GM13976 (cell line): ENCODE measurements around the gene VPREB1.

Experiments
- DNase-seq: peaks from one replicate; pipeline ENCODE4 v3.0.0; 2012; ENCODE audit warnings: low spot score
- CTCF ChIP-seq: IDR thresholded peaks from 2 replicates; pipeline ENCODE4 v1.5.1; 2012; ENCODE audit warnings: borderline replicate concordance, mild to moderate bottlenecking; ENCODE audit not compliant: insufficient read depth; ENCODE audit errors: extremely low read depth, missing control alignments, control extremely low read depth
- in situ Hi-C: fragments of 300-500 bp; cut with MboI; formaldehyde crosslinking; loops from one replicate; pipeline ENCODE4 v1.12.0; 2022; ENCODE audit warnings: low sequenced_read_pairs, mixed read lengths, inconsistent platforms; ENCODE audit not compliant: unreplicated experiment

The VPREB1 gene

GRCh38 chr22:22237521-22237920 is 7.1 kb upstream of the VPREB1 start:
- in situ Hi-C loops: no loop called here
- no peak for TF ChIP-seq CTCF
- no peak for DNase-seq

- in situ Hi-C loops: no loop called here
- no peak for DNase-seq
- no peak for TF ChIP-seq CTCF
These were observed 5.2 kb upstream of the VPREB1 start for GRCh38 chr22:22239311-22239939.

GRCh38 chr22:22241554-22241898 is 3.1 kb upstream of the VPREB1 start:
- DNase-seq: no peak
- no peak for TF ChIP-seq CTCF
- in situ Hi-C loops: no loop called here

GRCh38 chr22:22242488-22242887 is 2.1 kb upstream of the VPREB1 start:
- in situ Hi-C loops: no loop called here
- no peak for TF ChIP-seq CTCF
- DNase-seq: no peak

GRCh38 chr22:22243033-22243680 is 1.4 kb upstream of the VPREB1 start:
- TF ChIP-seq CTCF: no peak
- in situ Hi-C loops: no loop called here
- no peak for DNase-seq

GRCh38 chr22:22245256-22245909 is 797 bp downstream of the VPREB1 start:
- no peak for TF ChIP-seq CTCF
- in situ Hi-C loops: no loop called here
- no peak for DNase-seq
